Left colon (tissue), 2 donors: ENCODE measurements around the gene TNNC1. TPM values are rescaled to one million over a fixed set of nuclear protein-coding genes. Genes with fewer than 3 reads are reported as not detected.

ENCODE experiments used
- ATAC-seq: fragments of 200-7000 bp; cut with Tn5 transposase; one replicate; pipeline ENCODE4 v1.9.1; 2020; ENCODE audit warnings: mild to moderate bottlenecking, moderate library complexity
- DNase-seq, 2 donors: peaks; one replicate each; pipeline ENCODE4 v3.0.0-alpha.2; 2020
- intact Hi-C, 2 donors: fragments of 100-400 bp; cut with DNase I in 1 of 2; cut with micrococcal nuclease in 1 of 2; formaldehyde crosslinking; loops; one replicate each; pipeline versions ENCODE4 v1.11.2 to v1.14.0; 2022; cut with DNase I, micrococcal nuclease
- total RNA-seq, 2 donors: library from RNA; stranded (reverse); fragmentation: NEBNext Ultra II Directional; extraction: Animal tissue kit (Norgen Biotek cat#: 25700); gene quantifications; one replicate each; pipeline ENCODE4 v1.2.1, GENCODE V29; 2021
- donor health status: DM: no; HTN: no; CAD: no.
- donor health status: DM: yes; HTN: yes; CAD: no.

Gene TNNC1
- total RNA-seq, 2 donors from 2014 or later: 0.64 to 4.6 TPM

DNA sequence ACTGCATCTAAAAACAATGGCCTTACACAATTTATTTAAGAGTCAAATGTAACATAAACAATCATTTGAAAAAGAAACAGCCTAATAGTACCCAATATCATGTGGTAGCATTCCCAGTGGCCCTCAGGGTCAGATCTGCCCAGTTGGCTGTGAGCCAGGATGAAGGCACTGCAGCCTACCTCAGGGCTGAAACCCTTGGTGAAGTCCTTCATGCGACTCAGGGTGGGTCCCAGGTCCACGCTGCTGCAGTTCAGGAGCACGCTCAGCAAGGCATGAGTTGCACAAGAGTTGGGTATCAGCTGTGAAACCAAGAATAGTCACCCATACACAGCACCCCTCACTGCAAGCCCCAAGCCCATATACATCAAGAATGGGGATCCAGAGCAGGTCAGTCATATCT is 46.1 kb downstream of the TNNC1 start:
- ATAC-seq (no peak), DNase-seq (no peak)

DNA sequence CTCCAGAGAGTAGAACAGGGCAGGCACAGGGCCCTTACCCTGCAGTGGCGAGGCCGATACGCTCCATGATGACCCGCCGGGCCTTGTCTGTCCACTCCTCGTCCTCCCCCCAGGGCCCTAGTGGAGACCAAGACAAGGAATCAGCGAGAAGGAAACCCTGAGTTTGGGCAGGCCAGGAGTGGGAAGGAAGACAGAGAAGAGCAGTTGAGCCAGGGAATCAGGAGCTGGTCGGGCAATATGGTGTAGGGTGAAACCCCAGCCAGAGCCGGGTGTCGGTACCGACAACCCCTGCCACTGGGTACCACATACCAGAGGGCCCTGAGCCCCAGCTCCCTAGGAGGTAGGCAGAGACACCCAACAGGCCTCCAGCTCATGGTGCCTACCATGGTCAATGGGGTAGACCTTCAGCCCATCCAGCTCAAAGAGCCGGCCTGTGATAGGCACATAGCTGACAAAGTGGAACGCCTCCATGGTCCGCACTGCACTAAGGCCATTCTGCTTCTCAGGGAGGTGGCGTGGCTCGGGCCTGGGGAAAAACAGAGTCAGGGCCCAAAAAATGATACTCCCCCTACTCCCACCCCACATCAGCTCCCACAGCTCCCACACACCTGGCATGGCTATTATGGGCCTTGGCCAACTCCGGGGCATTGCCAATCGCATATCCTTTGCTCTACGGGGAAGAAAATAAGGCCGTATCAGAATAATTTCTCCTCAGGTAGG is 46.9 kb downstream of the TNNC1 start:
- DNase-seq (peak in 1 of 2 donors; percentile 17), ATAC-seq (no peak)
- intact Hi-C loops: no loop called here

More for the DNA sequence above, 46.1 kb downstream of the TNNC1 start:
- intact Hi-C loops: no loop called here

GRCh38 chr3:52406231-52406661 is 47.6 kb downstream of the TNNC1 start:
- intact Hi-C loops: no loop called here
- ATAC-seq (peak; percentile 38), DNase-seq (peak; percentile 77 to 78)

GRCh38 chr3:52405601-52406110 is 48.2 kb downstream of the TNNC1 start:
- no peak for ATAC-seq
- no peak for DNase-seq
- intact Hi-C loops: no loop called here

GRCh38 chr3:52405066-52405465 is 48.8 kb downstream of the TNNC1 start:
- no peak for ATAC-seq
- intact Hi-C loops: no loop called here
- DNase-seq: no peak

DNA sequence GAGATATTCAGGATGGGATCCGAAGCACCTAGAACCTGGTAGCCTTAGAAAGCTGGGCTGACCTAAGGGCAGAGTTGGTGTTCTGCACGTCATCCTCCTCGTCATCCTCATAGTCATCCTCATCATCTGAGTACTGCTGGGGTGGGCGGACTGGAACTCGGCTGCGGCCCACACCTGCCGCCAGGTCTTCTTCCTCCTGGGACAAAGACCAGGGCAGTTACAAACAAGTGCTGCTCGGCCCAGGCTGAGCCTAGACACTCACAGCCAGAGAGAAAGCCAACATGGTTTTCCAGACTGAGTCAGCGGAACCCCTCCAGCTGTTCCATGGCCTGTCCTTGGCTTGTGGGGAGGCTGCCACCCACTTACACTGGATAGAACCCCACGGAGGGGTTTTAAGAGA is 49.5 kb downstream of the TNNC1 start:
- ATAC-seq (no peak), DNase-seq (no peak)
- intact Hi-C loops: no loop called here

DNA sequence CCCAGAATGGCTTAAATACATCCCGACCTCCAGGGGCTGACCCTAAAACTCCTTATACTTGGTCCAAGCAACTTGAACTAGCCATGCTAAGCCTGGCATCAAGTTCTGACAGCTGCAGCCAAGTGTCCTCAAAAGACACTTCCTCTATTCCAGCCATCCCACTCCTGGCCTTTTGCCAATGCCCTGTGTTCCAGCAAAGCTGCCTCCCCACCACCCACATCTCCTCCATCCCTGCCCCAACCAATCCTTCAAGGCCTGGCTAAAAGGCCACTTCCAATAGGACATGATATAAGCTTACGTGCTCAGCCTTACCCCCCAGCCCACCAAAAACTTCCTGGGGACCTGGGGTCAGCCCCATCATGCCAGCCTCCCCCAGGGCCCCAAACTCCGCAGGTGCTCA is 49.9 kb downstream of the TNNC1 start:
- intact Hi-C loops: no loop called here
- DNase-seq (no peak), ATAC-seq (no peak)

DNA sequence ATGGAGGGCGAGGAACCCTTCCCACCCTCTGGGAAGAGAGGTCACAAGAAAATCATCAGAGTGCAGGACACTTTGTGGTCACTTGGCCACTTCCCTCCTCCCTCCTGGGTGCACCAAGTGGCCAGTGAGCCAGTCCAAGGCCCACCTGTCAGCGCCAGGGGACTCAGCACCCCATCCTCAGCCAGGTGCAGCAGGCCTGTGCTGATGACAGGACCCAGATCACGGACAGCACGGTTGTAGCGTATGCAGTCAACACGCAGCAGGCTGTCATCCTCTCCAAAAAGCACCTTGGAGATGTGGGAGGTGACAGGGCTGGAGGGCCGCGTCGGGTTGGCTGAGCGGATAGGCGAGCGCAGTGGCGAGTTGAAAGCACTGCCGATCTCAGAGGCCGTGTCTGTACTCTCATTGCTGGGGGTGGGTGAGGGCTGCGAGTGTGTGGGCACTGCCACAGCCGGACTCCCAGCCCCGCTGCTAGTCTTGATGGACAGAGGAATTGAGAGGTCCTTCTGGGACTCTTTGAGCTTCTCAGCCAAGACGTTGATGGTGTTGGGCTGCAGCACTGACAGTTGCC is 50.5 kb downstream of the TNNC1 start:
- intact Hi-C loops: no loop called here
- no peak for ATAC-seq
- no peak for DNase-seq

- ATAC-seq (no peak), DNase-seq (no peak)
- intact Hi-C loops: no loop called here
These were observed 51.1 kb downstream of the TNNC1 start for GRCh38 chr3:52402706-52403270.

- DNase-seq (no peak), ATAC-seq (no peak)
- intact Hi-C loops: no loop called here
These were observed 51.7 kb downstream of the TNNC1 start for GRCh38 chr3:52402101-52402521.

- no peak for DNase-seq
- intact Hi-C loops: no loop called here
- no peak for ATAC-seq
These were observed 52.3 kb downstream of the TNNC1 start for GRCh38 chr3:52401551-52401950.

Other genes starting within 250 kb of the TNNC1 start
- gene TLR9, start 228.4 kb downstream of the TNNC1 start, total RNA-seq: under 1 TPM in 1 of 2 donors, not detected in 1; 0.42 TPM
- gene TWF2, start 214.9 kb downstream of the TNNC1 start, total RNA-seq: 10 to 100 TPM; 37.8 to 53.9 TPM
- gene PPM1M, start 208.3 kb downstream of the TNNC1 start, total RNA-seq: 1 to 10 TPM; 2.9 to 9.3 TPM
- 10 to 100 TPM; 57.1 to 60.9 TPM for gene WDR82, start 175.4 kb downstream of the TNNC1 start, total RNA-seq
- gene GLYCTK, start 166.2 kb downstream of the TNNC1 start, total RNA-seq: 10 to 100 TPM; 51.6 to 57.0 TPM
- 10 to 100 TPM; 12.8 to 14.1 TPM for gene DNAH1, start 137.7 kb downstream of the TNNC1 start, total RNA-seq
- 10 to 100 TPM; 73.1 to 73.2 TPM for gene BAP1, start 44.0 kb downstream of the TNNC1 start, total RNA-seq
- 10 to 100 TPM; 15.6 to 21.6 TPM for gene PHF7, start 43.4 kb downstream of the TNNC1 start, total RNA-seq
- 1 to 10 TPM; 5.1 to 5.5 TPM for gene SEMA3G, start 8.9 kb downstream of the TNNC1 start, total RNA-seq
- gene NISCH, start 1.6 kb upstream of the TNNC1 start, total RNA-seq: 10 to 100 TPM; 57.3 to 58.1 TPM
- gene STAB1, start 41.3 kb upstream of the TNNC1 start, total RNA-seq: 100 to 1,000 TPM in 1 of 2 donors, 10 to 100 TPM in 1; 51.4 to 111 TPM
- 10 to 100 TPM; 14.1 to 15.6 TPM for gene NT5DC2, start 79.8 kb upstream of the TNNC1 start, total RNA-seq
- 10 to 100 TPM; 11.7 to 17.4 TPM for gene UQCC5, start 82.6 kb upstream of the TNNC1 start, total RNA-seq
- 10 to 100 TPM; 53.0 to 57.0 TPM for gene PBRM1, start 231.9 kb upstream of the TNNC1 start, total RNA-seq
- 10 to 100 TPM; 40.8 to 56.5 TPM for gene GNL3, start 232.0 kb upstream of the TNNC1 start, total RNA-seq